Measurements from ENCODE around the gene KCNIP4.

The KCNIP4 gene

GRCh38 chr4:21191317-21191716, 757.3 kb downstream of the KCNIP4 start:
- Histone ChIP-seq H3K4me3 (no peak overlapping the region), H3K27ac (no peak overlapping the region)
- TF ChIP-seq, protein P1, sequence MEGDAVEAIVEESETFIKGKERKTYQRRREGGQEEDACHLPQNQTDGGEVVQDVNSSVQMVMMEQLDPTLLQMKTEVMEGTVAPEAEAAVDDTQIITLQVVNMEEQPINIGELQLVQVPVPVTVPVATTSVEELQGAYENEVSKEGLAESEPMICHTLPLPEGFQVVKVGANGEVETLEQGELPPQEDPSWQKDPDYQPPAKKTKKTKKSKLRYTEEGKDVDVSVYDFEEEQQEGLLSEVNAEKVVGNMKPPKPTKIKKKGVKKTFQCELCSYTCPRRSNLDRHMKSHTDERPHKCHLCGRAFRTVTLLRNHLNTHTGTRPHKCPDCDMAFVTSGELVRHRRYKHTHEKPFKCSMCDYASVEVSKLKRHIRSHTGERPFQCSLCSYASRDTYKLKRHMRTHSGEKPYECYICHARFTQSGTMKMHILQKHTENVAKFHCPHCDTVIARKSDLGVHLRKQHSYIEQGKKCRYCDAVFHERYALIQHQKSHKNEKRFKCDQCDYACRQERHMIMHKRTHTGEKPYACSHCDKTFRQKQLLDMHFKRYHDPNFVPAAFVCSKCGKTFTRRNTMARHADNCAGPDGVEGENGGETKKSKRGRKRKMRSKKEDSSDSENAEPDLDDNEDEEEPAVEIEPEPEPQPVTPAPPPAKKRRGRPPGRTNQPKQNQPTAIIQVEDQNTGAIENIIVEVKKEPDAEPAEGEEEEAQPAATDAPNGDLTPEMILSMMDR (IDR thresholded peaks at IDR 0.05): no peak
- no peak for DNase-seq (ENCODE audit: low spot score)

DNA sequence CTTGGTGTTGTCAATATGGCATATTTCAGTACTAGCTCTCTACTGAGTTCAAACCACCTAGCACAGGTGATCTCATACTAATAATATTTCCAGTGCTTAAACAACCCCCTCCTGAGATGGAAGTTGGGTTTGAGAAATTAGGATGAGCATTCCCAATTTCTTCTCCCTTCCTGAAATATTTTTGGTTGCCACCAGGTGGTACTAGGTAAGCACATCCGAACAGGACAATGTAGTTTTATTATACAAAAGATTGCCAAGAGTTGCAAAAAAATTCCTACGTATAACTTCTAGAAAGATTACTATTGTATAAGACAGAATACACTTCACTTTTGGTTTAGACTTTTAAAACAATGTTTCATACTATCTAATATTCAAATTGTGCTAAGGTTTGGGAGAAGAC, 763.8 kb downstream of the KCNIP4 start:
- no peak overlapping the region for H3K27ac ChIP-seq
- TF ChIP-seq, protein P1 (IDR thresholded peaks at IDR 0.05): no peak

DNA sequence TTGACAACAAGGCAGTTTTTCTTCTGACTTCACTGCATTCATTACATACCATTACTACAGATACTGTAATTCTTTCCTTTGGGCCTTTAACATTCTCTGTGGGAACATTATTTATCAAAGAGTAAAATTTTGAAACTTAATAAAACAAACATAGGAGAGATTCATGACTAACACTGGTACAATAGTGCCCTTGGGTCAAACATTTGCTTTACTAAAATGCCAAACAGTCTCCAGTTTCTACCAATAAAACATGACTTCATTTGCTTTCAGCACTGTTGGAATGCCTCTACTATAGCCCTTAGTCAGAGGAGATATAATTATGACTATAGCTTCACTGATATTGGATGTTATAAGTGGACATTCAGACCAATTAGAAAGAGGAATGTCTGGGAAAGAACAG, 766.9 kb downstream of the KCNIP4 start:
- TF ChIP-seq, protein P1 (IDR thresholded peaks at IDR 0.05): no peak
- no peak overlapping the region for H3K4me3 ChIP-seq

More for the DNA sequence above, 763.8 kb downstream of the KCNIP4 start:
- DNase-seq (ENCODE audit: low spot score): no peak
- H3K4me3 ChIP-seq: no peak overlapping the region

GRCh38 chr4:21177871-21178270, 770.7 kb downstream of the KCNIP4 start:
- Histone ChIP-seq H3K4me3 (no peak overlapping the region), H3K27ac (no peak overlapping the region)
- no peak for DNase-seq (ENCODE audit: low spot score)
- TF ChIP-seq, protein P1 (IDR thresholded peaks at IDR 0.05): no peak

More for the DNA sequence above, 766.9 kb downstream of the KCNIP4 start:
- no peak for DNase-seq (ENCODE audit: low spot score)
- no peak overlapping the region for H3K27ac ChIP-seq

GRCh38 chr4:21177092-21177491, 771.5 kb downstream of the KCNIP4 start:
- no peak overlapping the region for H3K27ac ChIP-seq
- TF ChIP-seq, protein P1 (IDR thresholded peaks at IDR 0.05): no peak
- no peak for DNase-seq (ENCODE audit: low spot score)
- H3K4me3 ChIP-seq: no peak overlapping the region

DNA sequence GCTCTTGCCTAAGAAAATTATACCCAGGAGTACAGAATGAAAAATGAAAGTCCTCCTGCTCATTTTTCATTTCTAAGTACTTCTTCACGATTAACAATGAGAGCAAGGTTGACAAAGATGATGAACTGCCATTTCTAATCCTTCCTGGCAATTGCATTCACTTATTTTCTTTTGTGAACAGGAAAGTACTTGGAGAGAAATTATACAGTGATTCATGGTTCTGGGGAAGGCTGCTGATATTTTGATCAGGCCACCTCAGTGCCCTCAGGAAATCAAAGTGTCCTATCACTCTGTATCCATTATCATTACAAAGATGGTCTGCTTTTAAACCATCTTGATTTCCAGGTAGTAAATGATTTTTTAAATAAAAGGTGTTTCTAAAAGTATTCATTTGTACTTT, 780.9 kb downstream of the KCNIP4 start:
- TF ChIP-seq, protein P1 (IDR thresholded peaks at IDR 0.05): no peak
- H3K27ac ChIP-seq: no peak overlapping the region
- no peak for DNase-seq (ENCODE audit: low spot score)
- no peak overlapping the region for H3K4me3 ChIP-seq

DNA sequence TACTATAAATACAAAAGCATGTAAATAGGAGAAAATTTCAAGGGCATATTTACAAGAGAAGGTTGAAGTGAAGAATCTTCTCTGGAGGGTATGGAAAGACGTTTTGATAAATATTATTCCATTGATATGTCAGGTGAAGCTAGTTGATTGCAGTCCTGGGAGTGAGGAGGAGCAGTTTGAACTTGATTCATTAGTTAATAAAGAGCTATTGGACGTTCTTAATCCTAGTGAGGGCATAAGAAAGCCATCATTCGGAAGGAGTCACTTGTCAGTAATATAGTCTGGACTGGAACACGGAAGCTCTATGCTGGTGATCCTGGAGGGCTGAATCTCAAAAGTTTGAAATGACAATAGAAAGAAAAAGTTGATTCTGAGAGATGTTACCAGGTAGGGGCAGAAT, 793.2 kb downstream of the KCNIP4 start:
- DNase-seq (ENCODE audit: low spot score): no peak
- TF ChIP-seq, protein P1 (IDR thresholded peaks at IDR 0.05): no peak
- Histone ChIP-seq H3K4me3 (no peak overlapping the region), H3K27ac (no peak overlapping the region)

Data from coronary artery (tissue), 2 donors.